HK-2 (cell line): Measurements from ENCODE around the gene SNRPF.

Experiments used
- DNase-seq: peaks from one replicate; pipeline ENCODE4 v3.0.0-alpha.2; 2018; ENCODE audit not compliant: unreplicated experiment

The SNRPF gene

GRCh38 chr12:95859344-95859816 is 628 bp downstream of the SNRPF start:
- peak; percentile 13 for DNase-seq

- no peak for DNase-seq
These were observed 1.4 kb downstream of the SNRPF start for GRCh38 chr12:95859947-95860850.

- DNase-seq, result no peak
These were observed 3.3 kb downstream of the SNRPF start for GRCh38 chr12:95862038-95862437.

GRCh38 chr12:95863337-95863736 is 4.6 kb downstream of the SNRPF start:
- no peak for DNase-seq

- DNase-seq, result no peak
These were observed 12.1 kb downstream of the SNRPF start for GRCh38 chr12:95870897-95871296.

- no peak for DNase-seq
These were observed 15.7 kb downstream of the SNRPF start for GRCh38 chr12:95874452-95874851.

- no peak for DNase-seq
These were observed 18.9 kb downstream of the SNRPF start for GRCh38 chr12:95877622-95878021.

GRCh38 chr12:95880895-95881294 is 22.1 kb downstream of the SNRPF start:
- DNase-seq, result no peak

GRCh38 chr12:95881331-95881955 is 22.7 kb downstream of the SNRPF start:
- DNase-seq, result no peak

- DNase-seq, result no peak
These were observed 23.3 kb downstream of the SNRPF start for GRCh38 chr12:95882080-95882479.

- no peak for DNase-seq
These were observed 24.1 kb downstream of the SNRPF start for GRCh38 chr12:95882873-95883272.

- DNase-seq, result no peak
These were observed 26.2 kb downstream of the SNRPF start for GRCh38 chr12:95884998-95885397.

- no peak for DNase-seq
These were observed 28.6 kb downstream of the SNRPF start for GRCh38 chr12:95887311-95887710.

GRCh38 chr12:95890958-95891357 is 32.2 kb downstream of the SNRPF start:
- no peak for DNase-seq

GRCh38 chr12:95896846-95897245 is 38.1 kb downstream of the SNRPF start:
- no peak for DNase-seq

- no peak for DNase-seq
These were observed 39.3 kb downstream of the SNRPF start for GRCh38 chr12:95898081-95898480.

GRCh38 chr12:95908573-95908972 is 49.8 kb downstream of the SNRPF start:
- no peak for DNase-seq

GRCh38 chr12:95909871-95910270 is 51.1 kb downstream of the SNRPF start:
- no peak for DNase-seq
